GM19025 (cell line): Measurements from ENCODE around the gene FOSL2.

ENCODE experiments used
- ATAC-seq: cut with Tn5 transposase; IDR thresholded peaks from one replicate; pipeline ENCODE4 v1.9.1; 2021; ENCODE audit warnings: mild to moderate bottlenecking, low read depth, moderate library complexity; ENCODE audit not compliant: unreplicated experiment

Gene FOSL2

GRCh38 chr2:28392297-28393113, at the start of gene FOSL2:
Gene FOSL2 (plus strand): TSS chr2:28392858. CDS start chr2:28393721, 863 bp downstream.
- ATAC-seq, result peak; percentile 68

DNA sequence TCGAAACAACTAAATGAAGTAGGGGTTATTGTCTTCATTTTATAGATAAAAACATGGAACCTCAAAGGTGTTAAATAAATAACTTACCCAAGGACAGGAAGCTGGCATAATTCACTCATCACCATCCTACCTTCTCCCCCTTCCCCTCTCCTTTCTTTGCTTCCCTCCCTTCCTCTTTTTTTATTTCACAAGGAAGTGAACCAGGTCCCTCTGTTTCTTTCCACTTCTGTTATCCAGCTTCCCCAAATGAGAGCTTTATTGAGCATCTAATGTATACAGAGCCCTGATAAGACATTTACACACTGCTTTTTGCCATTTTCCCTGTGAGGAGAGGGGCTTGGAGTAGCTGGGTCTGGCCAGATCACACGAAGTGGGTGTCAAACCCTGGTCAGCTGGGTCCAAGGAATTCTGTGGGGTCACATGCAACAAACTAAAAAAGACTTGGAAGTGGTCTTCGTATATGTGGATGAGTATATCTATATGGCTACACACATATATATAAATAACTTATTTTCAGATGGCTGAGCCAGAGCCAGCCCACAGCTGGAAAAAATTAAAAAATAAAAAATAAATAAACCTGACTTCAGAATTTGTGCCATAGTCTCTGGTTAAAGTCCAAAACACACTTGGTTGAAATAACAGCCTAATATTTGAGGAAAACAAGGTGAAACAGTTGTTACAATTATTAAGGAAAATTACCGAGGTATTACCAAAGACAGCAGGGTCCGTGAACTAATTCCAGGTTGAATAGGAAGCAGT, 49.3 kb upstream of the FOSL2 start:
- ATAC-seq, result no peak

- no peak for ATAC-seq
Observed at GRCh38 chr2:28343971-28344715, 48.5 kb upstream of the FOSL2 start.

DNA sequence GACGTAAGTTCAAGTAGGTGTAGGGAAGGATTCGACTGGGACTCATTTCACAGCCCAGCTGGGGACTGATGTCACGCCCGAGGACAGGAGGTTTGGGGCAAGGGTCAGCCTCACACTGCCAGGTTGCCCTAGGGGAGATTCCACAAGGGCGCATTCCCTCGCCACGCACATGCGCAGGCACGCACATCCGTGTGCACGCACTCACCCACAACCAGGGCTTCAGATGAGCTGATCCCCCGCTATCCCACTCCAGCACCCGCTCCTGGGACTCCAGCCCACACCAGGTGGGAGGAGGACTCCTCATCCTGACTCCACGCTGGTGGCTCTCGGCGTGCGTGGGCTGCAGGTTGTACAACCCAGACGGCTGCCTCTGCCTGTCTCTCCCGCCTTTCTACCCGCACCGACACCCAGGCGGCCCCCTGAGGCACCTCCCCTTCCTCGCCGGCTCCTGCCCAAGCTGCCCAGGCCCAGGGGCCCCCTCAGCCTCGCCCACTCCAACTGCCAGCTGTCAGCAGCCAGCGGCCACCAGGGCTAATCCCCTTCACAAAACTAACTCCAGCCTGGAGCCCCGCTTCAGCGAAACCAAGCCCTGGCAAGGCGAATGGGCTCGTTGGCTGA, 47.8 kb upstream of the FOSL2 start:
- no peak for ATAC-seq

GRCh38 chr2:28345619-28346018, 47.0 kb upstream of the FOSL2 start:
- ATAC-seq, result no peak

- ATAC-seq, result no peak
Observed at GRCh38 chr2:28346587-28346986, 46.1 kb upstream of the FOSL2 start.

DNA sequence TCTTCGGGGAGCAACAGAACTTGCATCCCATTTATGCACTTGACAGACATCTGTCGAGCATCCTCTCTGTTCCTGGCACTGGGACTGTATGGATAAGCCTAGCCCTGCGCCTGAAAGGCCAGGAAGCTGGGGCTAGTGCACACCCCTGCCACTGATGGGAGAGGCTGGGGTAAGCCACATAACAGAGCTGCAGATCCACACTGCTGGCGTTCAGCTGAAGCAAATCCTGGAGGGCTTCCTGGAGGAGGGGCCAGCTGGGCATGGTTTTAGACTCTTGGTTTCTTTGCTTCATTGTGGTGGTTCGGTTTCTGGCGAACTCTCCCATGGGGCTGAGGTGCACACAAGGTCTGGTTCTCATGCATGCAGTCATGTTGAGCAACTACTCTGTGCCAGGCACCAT, 45.5 kb upstream of the FOSL2 start:
- ATAC-seq, result no peak

GRCh38 chr2:28347596-28347995, 45.1 kb upstream of the FOSL2 start:
- no peak for ATAC-seq

DNA sequence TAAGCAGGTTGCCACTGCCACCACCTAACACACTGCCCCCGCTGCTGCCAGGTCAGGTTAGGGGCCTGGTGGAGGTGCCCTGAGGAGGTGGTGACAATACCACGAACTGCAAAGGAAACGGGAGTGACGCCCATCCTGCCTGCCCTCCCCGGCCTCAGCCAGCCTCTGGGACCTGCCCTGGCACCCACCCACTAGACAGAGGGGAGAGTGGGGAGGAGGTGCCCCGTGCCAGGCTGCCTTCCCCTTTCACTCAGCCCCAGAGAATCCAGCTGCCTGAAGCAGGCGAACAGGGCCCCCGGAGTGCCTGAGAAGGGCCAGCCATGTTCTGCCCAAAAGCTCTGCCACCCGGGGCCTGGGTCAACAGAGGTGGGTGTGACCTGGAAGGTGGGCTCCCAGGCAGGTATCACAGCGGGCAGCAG, 44.5 kb upstream of the FOSL2 start:
- ATAC-seq, result no peak

DNA sequence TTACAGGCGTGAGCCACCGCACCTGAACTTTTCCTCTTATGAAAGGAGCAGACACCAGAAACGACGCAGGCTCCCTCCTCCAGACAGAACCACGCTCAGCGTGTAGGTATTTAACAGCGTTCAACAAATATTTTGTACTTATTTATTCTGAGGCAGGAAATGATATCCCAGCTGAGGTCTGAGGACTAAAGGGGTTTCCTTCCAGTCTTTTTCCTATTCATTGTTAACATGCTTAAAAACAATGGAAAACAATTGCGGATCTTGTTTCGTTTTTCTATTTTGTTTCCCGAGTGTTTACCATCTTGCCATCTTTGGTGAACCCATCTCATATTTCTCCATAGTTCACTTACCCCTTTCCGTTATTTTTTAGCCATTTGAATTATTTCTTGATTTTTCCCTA, 43.7 kb upstream of the FOSL2 start:
- no peak for ATAC-seq

GRCh38 chr2:28349546-28350165, 43.0 kb upstream of the FOSL2 start:
- ATAC-seq, result no peak

- no peak for ATAC-seq
Observed at GRCh38 chr2:28350196-28350595, 42.5 kb upstream of the FOSL2 start.

DNA sequence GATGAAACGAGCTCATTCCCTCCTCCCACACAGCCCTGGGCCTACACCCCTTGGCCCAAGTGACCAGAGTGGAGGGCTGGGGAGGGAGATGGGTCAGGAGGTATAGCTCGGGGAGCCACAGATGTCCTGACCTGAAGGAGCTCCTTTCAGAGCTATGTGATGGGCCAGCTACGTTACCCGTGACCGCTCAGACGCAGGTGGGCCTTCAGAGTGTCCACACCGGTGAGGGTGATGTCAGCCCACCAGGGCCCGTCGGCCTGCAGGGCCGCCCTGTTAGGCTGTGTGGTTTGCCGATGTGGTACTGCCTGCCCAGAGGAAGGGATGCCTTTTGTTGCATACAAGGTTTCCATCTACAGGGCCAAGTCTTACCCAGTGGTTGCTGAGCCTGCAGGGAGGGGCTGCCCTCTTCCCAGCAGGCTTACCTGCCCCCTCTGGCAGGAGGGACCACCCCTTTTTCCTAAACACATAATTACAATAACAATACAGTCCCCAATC, 41.8 kb upstream of the FOSL2 start:
- no peak for ATAC-seq

GRCh38 chr2:28351621-28352020, 41.0 kb upstream of the FOSL2 start:
- no peak for ATAC-seq

DNA sequence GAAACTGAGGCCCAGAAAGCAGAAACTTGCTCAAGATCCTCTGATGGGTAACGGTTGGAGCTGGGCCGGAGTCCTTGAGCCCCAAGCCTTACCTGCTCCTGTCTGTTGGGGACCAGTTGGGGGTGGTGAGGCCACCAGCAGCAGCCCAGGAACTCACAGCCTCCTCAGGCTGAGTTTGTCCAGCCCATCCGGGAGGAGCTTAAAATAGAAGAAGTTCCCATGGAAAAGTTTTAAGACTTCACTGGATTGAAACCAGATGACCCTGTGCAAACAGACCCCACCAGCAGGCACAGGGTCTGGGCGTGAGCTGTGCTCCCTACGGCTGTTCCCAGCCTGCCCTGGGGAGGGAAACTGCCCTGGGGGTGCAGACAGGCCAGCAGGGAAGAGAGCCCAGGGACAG, 40.6 kb upstream of the FOSL2 start:
- ATAC-seq, result no peak

- no peak for ATAC-seq
Observed at GRCh38 chr2:28352610-28353195, 40.0 kb upstream of the FOSL2 start.

GRCh38 chr2:28354920-28355520, 37.6 kb upstream of the FOSL2 start:
- ATAC-seq, result no peak

DNA sequence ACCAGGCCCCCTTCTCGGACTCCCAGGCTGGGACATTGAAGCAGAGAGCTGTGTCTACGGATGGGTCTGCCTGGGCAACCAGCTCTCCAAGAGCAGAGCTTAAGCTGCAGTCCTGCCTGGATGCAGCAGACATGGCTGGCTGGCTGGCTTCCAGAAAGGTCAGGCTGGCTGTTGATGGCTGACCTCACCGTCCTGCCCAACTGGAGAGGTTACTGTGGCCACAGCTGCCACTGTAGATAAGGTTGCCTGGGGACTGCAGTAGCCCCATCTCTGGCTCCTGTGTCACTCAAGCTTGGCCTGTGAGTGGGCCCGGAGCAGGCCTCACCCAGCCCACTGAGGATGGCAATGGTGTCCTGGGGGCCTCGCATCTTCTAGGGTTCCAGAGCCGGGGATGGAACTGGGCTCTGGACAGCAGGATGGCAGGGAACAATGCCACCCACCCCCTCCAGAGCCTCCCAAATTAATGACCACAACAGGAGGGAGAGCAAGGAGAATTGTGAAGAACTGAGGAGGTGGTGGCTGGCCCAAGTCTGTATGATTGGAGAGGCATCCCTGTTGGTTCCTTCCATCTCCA, 37.0 kb upstream of the FOSL2 start:
- no peak for ATAC-seq
